Measurements from ENCODE around the gene PKN2.

PKN2 gene

DNA sequence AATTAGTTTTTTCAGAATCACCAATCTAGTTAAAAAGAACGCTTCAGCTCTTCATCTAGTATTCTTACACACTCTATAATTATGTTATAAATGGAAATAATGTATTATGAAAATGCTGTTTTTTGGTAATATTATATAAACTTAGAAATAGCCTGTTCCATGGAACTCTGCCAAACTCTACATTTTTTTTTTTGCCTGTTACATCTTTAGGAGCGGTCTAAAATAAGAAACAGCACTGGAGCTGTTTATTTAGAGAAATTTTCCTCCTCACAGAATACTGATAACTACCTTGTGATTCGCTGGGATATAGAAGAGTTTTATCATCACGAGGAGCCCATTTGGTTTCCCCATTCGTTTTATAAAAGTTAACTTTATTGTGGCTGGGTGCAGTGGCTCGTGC is 58.5 kb downstream of the PKN2 start:
- ATAC-seq (ENCODE audit: low read depth) = no peak
- Histone ChIP-seq H3K4me3 (ENCODE audit: severe bottlenecking) (no peak overlapping the region), H3K9me3 (ENCODE audit: severe bottlenecking) (no peaks in the 10 kb centered on the region), H3K27ac (ENCODE audit: poor library complexity, severe bottlenecking) (no peak overlapping the region), H3K4me1 (ENCODE audit: insufficient read depth, poor library complexity, severe bottlenecking) (peaks cover 8% of the 10 kb centered on the region), H3K27me3 (ENCODE audit: insufficient read depth, poor library complexity, severe bottlenecking) (no peaks in the 10 kb centered on the region), H3K36me3 (ENCODE audit: low read depth) (peaks cover 37% of the 10 kb centered on the region)
- TF ChIP-seq, protein P1, sequence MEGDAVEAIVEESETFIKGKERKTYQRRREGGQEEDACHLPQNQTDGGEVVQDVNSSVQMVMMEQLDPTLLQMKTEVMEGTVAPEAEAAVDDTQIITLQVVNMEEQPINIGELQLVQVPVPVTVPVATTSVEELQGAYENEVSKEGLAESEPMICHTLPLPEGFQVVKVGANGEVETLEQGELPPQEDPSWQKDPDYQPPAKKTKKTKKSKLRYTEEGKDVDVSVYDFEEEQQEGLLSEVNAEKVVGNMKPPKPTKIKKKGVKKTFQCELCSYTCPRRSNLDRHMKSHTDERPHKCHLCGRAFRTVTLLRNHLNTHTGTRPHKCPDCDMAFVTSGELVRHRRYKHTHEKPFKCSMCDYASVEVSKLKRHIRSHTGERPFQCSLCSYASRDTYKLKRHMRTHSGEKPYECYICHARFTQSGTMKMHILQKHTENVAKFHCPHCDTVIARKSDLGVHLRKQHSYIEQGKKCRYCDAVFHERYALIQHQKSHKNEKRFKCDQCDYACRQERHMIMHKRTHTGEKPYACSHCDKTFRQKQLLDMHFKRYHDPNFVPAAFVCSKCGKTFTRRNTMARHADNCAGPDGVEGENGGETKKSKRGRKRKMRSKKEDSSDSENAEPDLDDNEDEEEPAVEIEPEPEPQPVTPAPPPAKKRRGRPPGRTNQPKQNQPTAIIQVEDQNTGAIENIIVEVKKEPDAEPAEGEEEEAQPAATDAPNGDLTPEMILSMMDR (IDR thresholded peaks at IDR 0.05; ENCODE audit: poor library complexity, severe bottlenecking) = no peak
- DNase-seq (ENCODE audit: low spot score) = no peak

DNA sequence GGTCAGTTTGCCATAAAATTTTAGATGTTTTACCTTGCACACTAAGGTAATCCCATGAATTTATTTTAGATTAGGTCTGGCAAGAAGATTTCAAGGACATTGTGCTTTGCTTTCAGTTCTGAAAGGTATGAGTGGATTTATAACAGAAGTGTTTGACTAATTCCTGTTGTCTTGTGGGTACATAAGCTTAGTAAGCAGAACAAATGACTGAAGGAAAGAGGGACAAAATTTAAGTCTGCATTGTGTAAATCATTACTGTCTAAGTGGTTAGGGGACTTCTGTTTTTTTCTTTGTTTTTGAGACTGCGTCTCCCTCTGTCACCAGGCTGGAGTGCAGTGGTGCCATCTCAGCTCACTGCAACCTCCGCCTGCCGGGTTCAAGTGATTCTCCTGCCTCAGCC is 60.1 kb downstream of the PKN2 start:
- TF ChIP-seq, protein P1 (IDR thresholded peaks at IDR 0.05; ENCODE audit: poor library complexity, severe bottlenecking) = no peak
- no peaks in the 10 kb centered on the region for H3K27me3 ChIP-seq (ENCODE audit: insufficient read depth, poor library complexity, severe bottlenecking)
- no peak overlapping the region for H3K27ac ChIP-seq (ENCODE audit: poor library complexity, severe bottlenecking)
- H3K4me1 ChIP-seq (ENCODE audit: insufficient read depth, poor library complexity, severe bottlenecking) = peaks cover 8% of the 10 kb centered on the region
- DNase-seq (ENCODE audit: low spot score) (no peak), ATAC-seq (ENCODE audit: low read depth) (no peak)
- no peak overlapping the region for H3K4me3 ChIP-seq (ENCODE audit: severe bottlenecking)
- peaks cover 42% of the 10 kb centered on the region for H3K36me3 ChIP-seq (ENCODE audit: low read depth)
- no peaks in the 10 kb centered on the region for H3K9me3 ChIP-seq (ENCODE audit: severe bottlenecking)

DNA sequence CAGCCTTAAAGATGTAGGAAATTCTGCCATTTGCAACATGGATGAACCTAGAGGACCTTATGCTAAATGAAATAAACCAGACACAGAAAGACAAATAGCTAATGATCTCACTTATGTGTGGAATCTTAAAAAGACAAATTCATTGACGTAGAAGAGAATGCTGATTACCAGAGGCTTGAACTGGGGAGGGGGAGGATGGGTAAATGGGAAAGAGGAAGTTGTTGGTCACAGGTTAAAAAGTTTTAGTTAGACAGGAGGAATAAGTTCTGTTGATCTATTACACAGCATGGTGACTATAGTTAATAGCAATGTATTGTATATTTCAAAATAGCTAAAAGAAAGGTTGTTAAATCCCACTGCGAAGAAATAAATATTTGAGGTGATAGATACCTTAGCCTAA is 62.8 kb downstream of the PKN2 start:
- Histone ChIP-seq H3K36me3 (ENCODE audit: low read depth) (peaks cover 37% of the 10 kb centered on the region), H3K4me1 (ENCODE audit: insufficient read depth, poor library complexity, severe bottlenecking) (no peaks in the 10 kb centered on the region), H3K4me3 (ENCODE audit: severe bottlenecking) (no peak overlapping the region), H3K9me3 (ENCODE audit: severe bottlenecking) (no peaks in the 10 kb centered on the region), H3K27ac (ENCODE audit: poor library complexity, severe bottlenecking) (no peak overlapping the region), H3K27me3 (ENCODE audit: insufficient read depth, poor library complexity, severe bottlenecking) (no peaks in the 10 kb centered on the region)
- no peak for DNase-seq (ENCODE audit: low spot score)
- TF ChIP-seq, protein P1 (IDR thresholded peaks at IDR 0.05; ENCODE audit: poor library complexity, severe bottlenecking) = no peak
- ATAC-seq (ENCODE audit: low read depth) = no peak

DNA sequence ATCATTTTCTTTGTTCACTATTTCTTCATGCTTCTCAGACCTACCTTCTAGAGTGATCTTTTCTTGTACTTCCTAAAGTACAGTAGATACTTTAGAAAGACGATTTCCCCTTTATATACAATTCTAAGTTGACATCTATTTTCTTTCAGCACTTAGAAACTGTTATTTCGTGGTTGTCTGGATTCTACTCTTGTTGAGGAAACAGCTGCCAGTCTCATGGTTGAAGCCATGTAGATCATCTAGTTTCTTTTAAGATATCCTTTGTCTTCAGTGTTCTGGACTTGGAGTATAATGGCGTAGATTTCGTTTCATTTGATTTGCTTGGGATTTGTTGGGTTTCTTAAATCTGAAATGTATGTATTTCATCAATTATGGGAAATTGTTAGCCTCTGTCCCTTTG is 67.6 kb downstream of the PKN2 start:
- no peaks in the 10 kb centered on the region for H3K9me3 ChIP-seq (ENCODE audit: severe bottlenecking)
- peaks cover 31% of the 10 kb centered on the region for H3K36me3 ChIP-seq (ENCODE audit: low read depth)
- no peak for DNase-seq (ENCODE audit: low spot score)
- no peak overlapping the region for H3K27ac ChIP-seq (ENCODE audit: poor library complexity, severe bottlenecking)
- no peak overlapping the region for H3K4me3 ChIP-seq (ENCODE audit: severe bottlenecking)
- TF ChIP-seq, protein P1 (IDR thresholded peaks at IDR 0.05; ENCODE audit: poor library complexity, severe bottlenecking) = no peak
- no peaks in the 10 kb centered on the region for H3K27me3 ChIP-seq (ENCODE audit: insufficient read depth, poor library complexity, severe bottlenecking)
- no peaks in the 10 kb centered on the region for H3K4me1 ChIP-seq (ENCODE audit: insufficient read depth, poor library complexity, severe bottlenecking)
- ATAC-seq (ENCODE audit: low read depth) = no peak

DNA sequence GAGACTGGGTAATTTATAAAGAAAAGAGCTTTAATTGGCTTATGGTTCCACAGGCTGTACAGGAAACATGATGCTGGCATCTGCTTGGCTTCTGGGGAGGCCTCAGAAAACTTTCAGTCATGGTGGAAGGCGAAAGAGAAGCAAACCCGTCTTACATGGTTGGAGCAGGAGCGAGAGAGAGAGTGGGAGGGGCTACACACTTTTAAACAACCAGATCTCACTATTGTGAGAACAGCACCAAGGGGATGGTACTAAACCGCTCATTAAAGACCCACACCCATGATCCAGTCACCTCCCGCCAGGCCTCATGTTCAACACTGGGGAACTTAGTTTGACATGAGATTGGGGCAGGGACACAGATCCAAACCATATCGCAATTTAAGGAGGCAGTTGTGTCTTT is 69.4 kb downstream of the PKN2 start:
- H3K9me3 ChIP-seq (ENCODE audit: severe bottlenecking) = no peaks in the 10 kb centered on the region
- TF ChIP-seq, protein P1 (IDR thresholded peaks at IDR 0.05; ENCODE audit: poor library complexity, severe bottlenecking) = no peak
- no peaks in the 10 kb centered on the region for H3K4me1 ChIP-seq (ENCODE audit: insufficient read depth, poor library complexity, severe bottlenecking)
- no peak overlapping the region for H3K4me3 ChIP-seq (ENCODE audit: severe bottlenecking)
- ATAC-seq (ENCODE audit: low read depth) (no peak), DNase-seq (ENCODE audit: low spot score) (no peak)
- no peaks in the 10 kb centered on the region for H3K27me3 ChIP-seq (ENCODE audit: insufficient read depth, poor library complexity, severe bottlenecking)
- H3K36me3 ChIP-seq (ENCODE audit: low read depth) = peaks cover 32% of the 10 kb centered on the region; the same call in 1 of the 2 replicates
- no peak overlapping the region for H3K27ac ChIP-seq (ENCODE audit: poor library complexity, severe bottlenecking)
